Prostate gland (tissue), 2 donors: ENCODE results near the gene LIM2. TPM values are rescaled to one million over a fixed set of nuclear protein-coding genes. Genes with fewer than 3 reads are reported as not detected.

Experiments
- DNase-seq: peaks from one replicate; pipeline ENCODE4 v3.0.0-alpha.2; 2019; ENCODE audit warnings: low spot score
- H3K27ac ChIP-seq, 2 donors: fragments of 200-600 bp; sonication (generic); 2 replicates each; pipeline ENCODE4 v1.5.1; 2017 to 2019
- H3K27me3 ChIP-seq: fragments of 200-600 bp; sonication (generic); replicated peaks from 2 replicates; pipeline ENCODE4 v1.5.1; 2019; ENCODE audit not compliant: insufficient read depth
- H3K36me3 ChIP-seq, 2 donors: fragments of 200-600 bp; sonication (generic); 1 replicate in 1 of 2; 2 replicates in 1 of 2; pipeline versions ENCODE4 v1.5.1 to v1.8.1; 2017 to 2019
- H3K4me1 ChIP-seq: fragments of 200-600 bp; sonication (generic); replicated peaks from 2 replicates; pipeline ENCODE4 v1.5.1; 2019
- H3K4me3 ChIP-seq, 2 donors: fragments of 200-600 bp; sonication (generic); 2 replicates each; pipeline ENCODE4 v1.5.1; 2017 to 2019
- H3K9me3 ChIP-seq: fragments of 200-600 bp; sonication (generic); 2 replicates; pipeline ENCODE4 v1.5.1; 2017
- CTCF ChIP-seq, 4 experiments: fragments of 200-600 bp in 2 of 4; fragments of 450-650 bp in 2 of 4; sonication (generic) in 2 of 4; IDR thresholded peaks; 1 replicate in 3 of 4; 2 replicates in 1 of 4; pipeline ENCODE4 v1.5.1; 2016 to 2019; ENCODE audit warnings: antibody characterized with exemption in 4 of 4, mild to moderate bottlenecking in 2 of 4, moderate library complexity in 2 of 4
- POLR2A ChIP-seq: fragments of 450-650 bp; IDR thresholded peaks from one replicate; pipeline ENCODE4 v1.6.1; 2016; ENCODE audit warnings: antibody characterized with exemption, mild to moderate bottlenecking
- POLR2AphosphoS5 ChIP-seq: sonication (generic); formaldehyde crosslinking; IDR thresholded peaks from one replicate; pipeline ENCODE4 v1.6.1; 2017; ENCODE audit warnings: antibody characterized with exemption
- WGBS: methylation state at CpG from one replicate; pipeline ENCODE4 v1.1.5; 2018; 5-methylcytosine and 5-hydroxymethylcytosine counted together
- intact Hi-C: fragments of 100-400 bp; cut with DNase I; formaldehyde crosslinking; loops from one replicate; pipeline ENCODE4 v1.14.2; 2022
- total RNA-seq, 2 donors: library from RNA; depleted of rRNA; stranded (reverse); fragments of >200 nt; gene quantifications; one replicate each; pipeline ENCODE4 v1.1.0, GENCODE V29; 2016

Gene LIM2
- total RNA-seq, 2 donors from 2014 or later = not detected

GRCh38 chr19:51375504-51376221 is 12.1 kb downstream of the LIM2 start:
- H3K27ac ChIP-seq = no peak overlapping the region
- no peak for DNase-seq
- intact Hi-C loops = no loop called here
- no peaks in the 10 kb centered on the region for H3K27me3 ChIP-seq
- WGBS = 69% methylated on average over 11 of the region's 11 CpGs
- no peaks in the 10 kb centered on the region for H3K4me1 ChIP-seq
- no peak overlapping the region for H3K4me3 ChIP-seq
- no peaks in the 10 kb centered on the region for H3K36me3 ChIP-seq
- H3K9me3 ChIP-seq = no peaks in the 10 kb centered on the region
- TF ChIP-seq CTCF (IDR thresholded peaks at IDR 0.05) (no peak), POLR2AphosphoS5 (no peak), POLR2A (no peak)

GRCh38 chr19:51372649-51373504 is 14.9 kb downstream of the LIM2 start, which contains the start of gene NKG7:
Gene NKG7, minus strand, starts transcription at chr19:51372654. Its CDS starts 119 bp downstream, at chr19:51372535.
- WGBS = 36% methylated on average over 9 of the region's 9 CpGs
- Histone ChIP-seq H3K9me3 (no peaks in the 10 kb centered on the region), H3K4me1 (no peaks in the 10 kb centered on the region), H3K36me3 (no peaks in the 10 kb centered on the region), H3K27me3 (no peaks in the 10 kb centered on the region), H3K4me3 (no peak within 1 kb of the TSS), H3K27ac (no peak within 1 kb of the TSS)
- no peak for DNase-seq
- intact Hi-C loops = no loop called here
- no peak for TF ChIP-seq POLR2AphosphoS5
- no peak for TF ChIP-seq CTCF (IDR thresholded peaks at IDR 0.05)

- H3K27me3 ChIP-seq = no peaks in the 10 kb centered on the region
- no peak for DNase-seq
- H3K27ac ChIP-seq = no peak overlapping the region
- intact Hi-C loops = no loop called here
- H3K9me3 ChIP-seq = no peaks in the 10 kb centered on the region
- no peak for TF ChIP-seq CTCF (IDR thresholded peaks at IDR 0.05)
- no peak for TF ChIP-seq POLR2A
- no peak for TF ChIP-seq POLR2AphosphoS5
- H3K36me3 ChIP-seq = no peaks in the 10 kb centered on the region
- 80% methylated on average over 18 of the region's 18 CpGs for WGBS
- H3K4me1 ChIP-seq = no peaks in the 10 kb centered on the region
- H3K4me3 ChIP-seq = no peak overlapping the region
Observed at GRCh38 chr19:51372021-51372648, 15.6 kb downstream of the LIM2 start.

GRCh38 chr19:51371186-51371690 is 16.5 kb downstream of the LIM2 start:
- TF ChIP-seq POLR2AphosphoS5 (no peak), CTCF (IDR thresholded peaks at IDR 0.05) (no peak), POLR2A (no peak)
- intact Hi-C loops = no loop called here
- Histone ChIP-seq H3K9me3 (no peaks in the 10 kb centered on the region), H3K4me3 (no peak overlapping the region), H3K27me3 (no peaks in the 10 kb centered on the region), H3K27ac (no peak overlapping the region), H3K4me1 (no peaks in the 10 kb centered on the region), H3K36me3 (no peaks in the 10 kb centered on the region)
- DNase-seq = no peak
- WGBS = 69% methylated on average over 8 of the region's 8 CpGs
